KMS-11 (cell line): ENCODE measurements around the gene RPP38.
A peak's percentile ranks its signal among the peaks of the same experiment; 100 is the strongest.

Experiments
- H2AFZ ChIP-seq: fragments of 200-600 bp; sonication (generic); 2 replicates; pipeline ENCODE4 v1.6.1; 2016; ENCODE audit warnings: antibody characterized with exemption, mixed run types, low read depth
- H3K27ac ChIP-seq: fragments of 200-600 bp; sonication (generic); 2 replicates; pipeline ENCODE4 v1.6.1; 2016; ENCODE audit warnings: mild to moderate bottlenecking, mixed run types
- H3K27me3 ChIP-seq: fragments of 200-600 bp; sonication (generic); 2 replicates; pipeline ENCODE4 v1.6.1; 2017; ENCODE audit warnings: mild to moderate bottlenecking, low read depth, mixed run types, moderate library complexity; ENCODE audit not compliant: insufficient read depth
- H3K36me3 ChIP-seq: fragments of 200-600 bp; sonication (generic); 2 replicates; pipeline ENCODE4 v1.6.1; 2017; ENCODE audit warnings: mild to moderate bottlenecking, mixed run types; ENCODE audit not compliant: insufficient read depth
- H3K4me1 ChIP-seq: fragments of 200-600 bp; sonication (generic); 2 replicates; pipeline ENCODE4 v1.6.1; 2016; ENCODE audit warnings: mild to moderate bottlenecking, low read depth, mixed run types; ENCODE audit not compliant: poor library complexity, severe bottlenecking
- H3K4me2 ChIP-seq: fragments of 200-600 bp; sonication (generic); 2 replicates; pipeline ENCODE4 v1.7.0; 2016; ENCODE audit warnings: mild to moderate bottlenecking, mixed run types
- H3K4me3 ChIP-seq: fragments of 200-600 bp; sonication (generic); IDR thresholded peaks from 2 replicates; pipeline ENCODE4 v1.6.1; 2017; ENCODE audit warnings: low read depth, low read length, mixed read lengths; ENCODE audit not compliant: insufficient read depth
- H3K79me2 ChIP-seq: fragments of 200-600 bp; sonication (generic); 2 replicates; pipeline ENCODE4 v1.6.1; 2016; ENCODE audit warnings: low read depth, mixed run types; ENCODE audit not compliant: insufficient read depth
- H3K9ac ChIP-seq: fragments of 200-600 bp; sonication (generic); 2 replicates; pipeline ENCODE4 v1.6.1; 2016; ENCODE audit warnings: mild to moderate bottlenecking, mixed run types
- H4K20me1 ChIP-seq: fragments of 200-600 bp; sonication (generic); 2 replicates; pipeline ENCODE4 v1.6.1; 2016; ENCODE audit warnings: mild to moderate bottlenecking, mixed run types; ENCODE audit not compliant: insufficient read depth
- CTCF ChIP-seq: fragments of 200-600 bp; sonication (generic); conservative IDR thresholded peaks from 2 replicates; pipeline ENCODE4 v1.6.1; 2017; ENCODE audit warnings: low read depth, mild to moderate bottlenecking, antibody characterized with exemption, low read length, moderate library complexity, mixed read lengths

RPP38 gene

GRCh38 chr10:15084502-15084922, 12.6 kb upstream of the RPP38 start:
- H3K79me2 ChIP-seq, result no peaks in the 10 kb centered on the region; the same call in 1 of the 2 replicates
- H3K4me1 ChIP-seq, result peaks cover 7% of the 10 kb centered on the region
- H3K4me2 ChIP-seq, result no peak overlapping the region
- H3K27ac ChIP-seq, result no peak overlapping the region
- no peaks in the 10 kb centered on the region for H3K27me3 ChIP-seq
- no peak for TF ChIP-seq CTCF
- H4K20me1 ChIP-seq, result no peaks in the 10 kb centered on the region
- H3K36me3 ChIP-seq, result no peaks in the 10 kb centered on the region
- no peak overlapping the region for H3K4me3 ChIP-seq
- H2AFZ ChIP-seq, result no peak overlapping the region
- no peak overlapping the region for H3K9ac ChIP-seq

GRCh38 chr10:15088428-15089261, 8.5 kb upstream of the RPP38 start, which contains the start of gene ACBD7:
ACBD7 (minus strand) TSS chr10:15088776; CDS start chr10:15088728, 48 bp downstream.
- no peaks in the 10 kb centered on the region for H4K20me1 ChIP-seq
- peak within 1 kb of the TSS; percentile 36; the same call in 1 of the 2 replicates for H3K9ac ChIP-seq
- H3K4me2 ChIP-seq, result peak within 1 kb of the TSS; percentile 95
- no peak within 1 kb of the TSS for H3K4me3 ChIP-seq
- peaks cover 7% of the 10 kb centered on the region for H3K4me1 ChIP-seq
- H3K27me3 ChIP-seq, result no peaks in the 10 kb centered on the region
- H3K79me2 ChIP-seq, result no peaks in the 10 kb centered on the region; the same call in 1 of the 2 replicates
- H3K36me3 ChIP-seq, result no peaks in the 10 kb centered on the region
- TF ChIP-seq CTCF, result peak; percentile 43; the same call in 1 of the 2 replicates
- peak within 1 kb of the TSS; percentile 87 for H2AFZ ChIP-seq
- H3K27ac ChIP-seq, result peak within 1 kb of the TSS; percentile 20; the same call in 1 of the 2 replicates

GRCh38 chr10:15091418-15091817, 5.7 kb upstream of the RPP38 start:
- H3K36me3 ChIP-seq, result no peaks in the 10 kb centered on the region
- H2AFZ ChIP-seq, result no peak overlapping the region
- no peaks in the 10 kb centered on the region; the same call in 1 of the 2 replicates for H3K27me3 ChIP-seq
- H3K27ac ChIP-seq, result no peak overlapping the region
- no peaks in the 10 kb centered on the region for H4K20me1 ChIP-seq
- no peak for TF ChIP-seq CTCF
- no peak overlapping the region for H3K9ac ChIP-seq
- H3K4me2 ChIP-seq, result no peak overlapping the region
- H3K4me1 ChIP-seq, result peaks cover 11% of the 10 kb centered on the region
- H3K79me2 ChIP-seq, result no peaks in the 10 kb centered on the region; the same call in 1 of the 2 replicates
- no peak overlapping the region for H3K4me3 ChIP-seq

- Histone ChIP-seq H3K4me3 (no peak overlapping the region), H3K36me3 (no peaks in the 10 kb centered on the region), H3K27ac (no peak overlapping the region), H4K20me1 (no peaks in the 10 kb centered on the region), H3K4me2 (no peak overlapping the region), H3K9ac (no peak overlapping the region), H3K4me1 (peaks cover 12% of the 10 kb centered on the region), H3K27me3 (no peaks in the 10 kb centered on the region; the same call in 1 of the 2 replicates), H2AFZ (no peak overlapping the region), H3K79me2 (peaks cover 5% of the 10 kb centered on the region)
- no peak for TF ChIP-seq CTCF
These were observed 4.2 kb upstream of the RPP38 start for GRCh38 chr10:15092855-15093408.
